HCT116 (cell line): Measurements from ENCODE around the gene SEC61G.

Experiments
- CBX3 ChIP-seq: IDR thresholded peaks from 2 replicates; pipeline ENCODE4 v1.6.1; 2012; ENCODE audit warnings: low read depth
- CEBPB ChIP-seq: IDR thresholded peaks from 2 replicates; pipeline ENCODE4 v1.6.1; 2012; ENCODE audit warnings: low read depth
- CTCF ChIP-seq, 3 experiments: fragments of 200-600 bp in 1 of 3; sonication (generic) in 1 of 3; IDR thresholded peaks in 2 of 3; conservative IDR thresholded peaks in 1 of 3; 2 replicates each; pipeline ENCODE4 v1.5.1; 2012 to 2017; ENCODE audit warnings: low read depth in 2 of 3, low read length in 2 of 3, antibody characterized with exemption in 1 of 3, borderline replicate concordance in 1 of 3, control low read depth in 1 of 3, mild to moderate bottlenecking in 1 of 3, mixed read lengths in 1 of 3, mixed run types in 1 of 3, moderate library complexity in 1 of 3; ENCODE audit not compliant: insufficient read depth in 1 of 3
- EGR1 ChIP-seq: IDR thresholded peaks from 2 replicates; pipeline ENCODE4 v1.6.1; 2012; ENCODE audit warnings: low read depth
- ELF1 ChIP-seq: IDR thresholded peaks from 2 replicates; pipeline ENCODE4 v1.6.1; 2012; ENCODE audit warnings: low read depth, borderline replicate concordance
- POLR2A ChIP-seq: IDR thresholded peaks from 2 replicates; pipeline ENCODE4 v1.7.0; 2011; ENCODE audit warnings: borderline replicate concordance; ENCODE audit not compliant: insufficient read depth, insufficient read length; ENCODE audit errors: extremely low read depth
- POLR2AphosphoS5 ChIP-seq: IDR thresholded peaks from 2 replicates; pipeline ENCODE4 v1.6.1; 2011; ENCODE audit warnings: mild to moderate bottlenecking, low read depth, low read length, moderate library complexity
- RAD21 ChIP-seq: IDR thresholded peaks from 2 replicates; pipeline ENCODE4 v1.6.1; 2012; ENCODE audit warnings: low read depth, mild to moderate bottlenecking
- SIN3A ChIP-seq: IDR thresholded peaks from 2 replicates; pipeline ENCODE4 v1.6.1; 2012; ENCODE audit warnings: low read depth
- ZNF274 ChIP-seq: fragments of 200-500 bp; sonication (Bioruptor generic); IDR thresholded peaks from 2 replicates; pipeline ENCODE4 v1.6.1; 2014; ENCODE audit warnings: mild to moderate bottlenecking, low read depth, low read length, inconsistent platforms
- TF ChIP-seq, protein P1 (sequence below): IDR thresholded peaks from 2 replicates; pipeline ENCODE4 v1.6.1; 2011; ENCODE audit warnings: mild to moderate bottlenecking, low read length, moderate library complexity; ENCODE audit not compliant: insufficient replicate concordance; ENCODE audit errors: extremely low read depth
- TF ChIP-seq, protein P2 (sequence below): IDR thresholded peaks from 2 replicates; pipeline ENCODE4 v1.6.1; 2012

DNA sequence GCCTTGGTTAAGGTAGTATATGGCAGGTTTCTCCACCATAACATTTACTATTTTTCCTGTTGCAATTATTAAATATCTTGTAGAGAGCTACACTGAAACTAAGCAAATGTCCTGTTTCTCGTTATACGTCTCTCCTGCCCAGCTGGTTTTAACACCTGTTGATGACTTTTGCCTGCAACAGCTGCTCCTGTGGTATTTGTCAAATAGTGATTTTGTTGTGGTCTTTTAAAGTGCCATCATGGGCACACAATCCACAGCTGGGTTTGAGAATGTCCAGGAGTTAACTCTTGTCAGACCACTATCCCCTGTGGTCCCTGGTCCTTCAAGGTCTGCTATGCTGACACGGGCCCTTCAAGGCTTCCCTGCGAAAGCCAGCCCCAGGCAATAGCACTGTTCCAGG is 24.9 kb upstream of the SEC61G start:
- TF ChIP-seq, protein P1, sequence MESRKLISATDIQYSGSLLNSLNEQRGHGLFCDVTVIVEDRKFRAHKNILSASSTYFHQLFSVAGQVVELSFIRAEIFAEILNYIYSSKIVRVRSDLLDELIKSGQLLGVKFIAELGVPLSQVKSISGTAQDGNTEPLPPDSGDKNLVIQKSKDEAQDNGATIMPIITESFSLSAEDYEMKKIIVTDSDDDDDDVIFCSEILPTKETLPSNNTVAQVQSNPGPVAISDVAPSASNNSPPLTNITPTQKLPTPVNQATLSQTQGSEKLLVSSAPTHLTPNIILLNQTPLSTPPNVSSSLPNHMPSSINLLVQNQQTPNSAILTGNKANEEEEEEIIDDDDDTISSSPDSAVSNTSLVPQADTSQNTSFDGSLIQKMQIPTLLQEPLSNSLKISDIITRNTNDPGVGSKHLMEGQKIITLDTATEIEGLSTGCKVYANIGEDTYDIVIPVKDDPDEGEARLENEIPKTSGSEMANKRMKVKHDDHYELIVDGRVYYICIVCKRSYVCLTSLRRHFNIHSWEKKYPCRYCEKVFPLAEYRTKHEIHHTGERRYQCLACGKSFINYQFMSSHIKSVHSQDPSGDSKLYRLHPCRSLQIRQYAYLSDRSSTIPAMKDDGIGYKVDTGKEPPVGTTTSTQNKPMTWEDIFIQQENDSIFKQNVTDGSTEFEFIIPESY: no peak
- TF ChIP-seq CTCF (IDR thresholded peaks at IDR 0.05 in 2 of 3, conservative IDR thresholded peaks at IDR 0.05 in 1 of 3; ENCODE audit: borderline replicate concordance in 1 of 3, insufficient read depth in 1 of 3, low read depth in 2 of 3, low read length in 2 of 3): no peak
- TF ChIP-seq POLR2A: no peak
- no peak for TF ChIP-seq RAD21
- no peak for TF ChIP-seq SIN3A
- TF ChIP-seq, protein P2, sequence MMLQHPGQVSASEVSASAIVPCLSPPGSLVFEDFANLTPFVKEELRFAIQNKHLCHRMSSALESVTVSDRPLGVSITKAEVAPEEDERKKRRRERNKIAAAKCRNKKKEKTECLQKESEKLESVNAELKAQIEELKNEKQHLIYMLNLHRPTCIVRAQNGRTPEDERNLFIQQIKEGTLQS: no peak
- no peak for TF ChIP-seq EGR1
- TF ChIP-seq CBX3: no peak
- TF ChIP-seq POLR2AphosphoS5: no peak
- TF ChIP-seq ZNF274: no peak
- TF ChIP-seq ELF1: no peak
- TF ChIP-seq CEBPB: no peak
